HEK293T (cell line): ENCODE data around the gene SERTM1.

Source experiments
- CTCF ChIA-PET: fragments of 350-600 bp; formaldehyde crosslinking; extraction: SDS; loops from one replicate; lab custom pipeline; 2021; ENCODE audit warnings: antibody characterized with exemption, inconsistent platforms; lab: Yijun Ruan, JAX
- POLR2A ChIA-PET: fragments of 350-600 bp; formaldehyde crosslinking; extraction: SDS; loops from one replicate; lab custom pipeline; 2020; ENCODE audit warnings: antibody characterized with exemption, inconsistent platforms; lab: Yijun Ruan, JAX
- DNase-seq: peaks from one replicate; pipeline ENCODE4 v3.0.0; 2012; ENCODE audit warnings: mixed read lengths; ENCODE audit errors: extremely low spot score
- ARNT ChIP-seq: fragments of 450-650 bp; IDR thresholded peaks from 2 replicates; pipeline ENCODE4 v1.6.1; 2017; ENCODE audit warnings: mild to moderate bottlenecking
- BHLHE40 ChIP-seq: fragments of 450-650 bp; IDR thresholded peaks from 2 replicates; pipeline ENCODE4 v1.6.1; 2016; ENCODE audit warnings: mild to moderate bottlenecking, moderate library complexity, borderline replicate concordance
- CTBP1 ChIP-seq: fragments of 450-650 bp; IDR thresholded peaks from 2 replicates; pipeline ENCODE4 v1.6.1; 2016; ENCODE audit warnings: borderline replicate concordance
- ELF4 ChIP-seq: fragments of 450-650 bp; IDR thresholded peaks from 2 replicates; pipeline ENCODE4 v1.6.1; 2017; ENCODE audit warnings: antibody characterized with exemption
- FOXA1 ChIP-seq: fragments of 450-650 bp; IDR thresholded peaks from 2 replicates; pipeline ENCODE4 v1.6.1; 2016; ENCODE audit warnings: mild to moderate bottlenecking
- FOXK2 ChIP-seq: fragments of 450-650 bp; IDR thresholded peaks from 2 replicates; pipeline ENCODE4 v1.6.1; 2016; ENCODE audit warnings: mild to moderate bottlenecking
- FOXM1 ChIP-seq: fragments of 450-650 bp; IDR thresholded peaks from 2 replicates; pipeline ENCODE4 v1.6.1; 2017; ENCODE audit warnings: mild to moderate bottlenecking, borderline replicate concordance
- HDGF ChIP-seq: fragments of 450-650 bp; IDR thresholded peaks from 2 replicates; pipeline ENCODE4 v1.6.1; 2017; ENCODE audit warnings: antibody characterized with exemption, borderline replicate concordance
- L3MBTL2 ChIP-seq: fragments of 450-650 bp; conservative IDR thresholded peaks from 2 replicates; pipeline ENCODE4 v1.6.1; 2016; ENCODE audit warnings: mild to moderate bottlenecking
- LEF1 ChIP-seq: fragments of 450-650 bp; IDR thresholded peaks from 2 replicates; pipeline ENCODE4 v1.6.1; 2017; ENCODE audit warnings: mild to moderate bottlenecking, borderline replicate concordance
- NFRKB ChIP-seq: fragments of 450-650 bp; IDR thresholded peaks from 2 replicates; pipeline ENCODE4 v1.6.1; 2016; ENCODE audit warnings: mild to moderate bottlenecking, moderate library complexity
- PKNOX1 ChIP-seq: fragments of 450-650 bp; IDR thresholded peaks from 2 replicates; pipeline ENCODE4 v1.6.1; 2016
- SP1 ChIP-seq: fragments of 450-650 bp; IDR thresholded peaks from 2 replicates; pipeline ENCODE4 v1.6.1; 2017
- SUZ12 ChIP-seq: fragments of 450-650 bp; IDR thresholded peaks from 2 replicates; pipeline ENCODE4 v1.6.1; 2016; ENCODE audit warnings: mild to moderate bottlenecking
- TARDBP ChIP-seq: fragments of 450-650 bp; IDR thresholded peaks from 2 replicates; pipeline ENCODE4 v1.6.1; 2016
- ZNF384 ChIP-seq: fragments of 450-650 bp; IDR thresholded peaks from 2 replicates; pipeline ENCODE4 v1.6.1; 2016

Gene SERTM1

DNA sequence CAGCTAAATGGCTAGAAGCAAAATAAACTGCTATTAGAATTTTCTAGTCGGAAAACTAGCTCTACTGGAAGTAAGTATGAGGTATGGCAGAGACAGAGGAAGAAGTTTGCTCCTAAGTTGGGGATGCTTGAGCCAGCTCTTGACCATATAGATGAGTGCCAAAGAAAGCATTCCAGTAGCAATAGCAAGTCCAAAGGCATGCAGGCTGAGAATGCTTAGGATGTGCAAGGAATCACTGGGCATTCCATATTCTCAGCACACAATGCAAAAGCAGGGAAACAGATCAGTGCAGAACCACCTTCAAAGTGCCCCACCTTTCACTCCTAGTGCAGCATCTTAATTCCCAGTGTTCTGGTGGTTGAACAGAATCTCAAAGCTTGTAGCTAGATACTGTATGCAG lies 32.9 kb downstream of the SERTM1 start:
- ChIA-PET POLR2A (no interaction called here), CTCF (no interaction called here)
- TF ChIP-seq ELF4: no peak
- no peak for TF ChIP-seq FOXK2
- no peak for TF ChIP-seq CTBP1
- TF ChIP-seq SUZ12: no peak
- TF ChIP-seq FOXM1: no peak
- no peak for TF ChIP-seq TARDBP
- TF ChIP-seq L3MBTL2: no peak
- TF ChIP-seq HDGF: no peak
- no peak for TF ChIP-seq PKNOX1
- no peak for TF ChIP-seq ARNT
- TF ChIP-seq SP1: no peak
- TF ChIP-seq LEF1: no peak
- no peak for TF ChIP-seq ZNF384
- TF ChIP-seq FOXA1: no peak
- TF ChIP-seq BHLHE40: no peak
- TF ChIP-seq NFRKB: no peak
- DNase-seq: no peak

DNA sequence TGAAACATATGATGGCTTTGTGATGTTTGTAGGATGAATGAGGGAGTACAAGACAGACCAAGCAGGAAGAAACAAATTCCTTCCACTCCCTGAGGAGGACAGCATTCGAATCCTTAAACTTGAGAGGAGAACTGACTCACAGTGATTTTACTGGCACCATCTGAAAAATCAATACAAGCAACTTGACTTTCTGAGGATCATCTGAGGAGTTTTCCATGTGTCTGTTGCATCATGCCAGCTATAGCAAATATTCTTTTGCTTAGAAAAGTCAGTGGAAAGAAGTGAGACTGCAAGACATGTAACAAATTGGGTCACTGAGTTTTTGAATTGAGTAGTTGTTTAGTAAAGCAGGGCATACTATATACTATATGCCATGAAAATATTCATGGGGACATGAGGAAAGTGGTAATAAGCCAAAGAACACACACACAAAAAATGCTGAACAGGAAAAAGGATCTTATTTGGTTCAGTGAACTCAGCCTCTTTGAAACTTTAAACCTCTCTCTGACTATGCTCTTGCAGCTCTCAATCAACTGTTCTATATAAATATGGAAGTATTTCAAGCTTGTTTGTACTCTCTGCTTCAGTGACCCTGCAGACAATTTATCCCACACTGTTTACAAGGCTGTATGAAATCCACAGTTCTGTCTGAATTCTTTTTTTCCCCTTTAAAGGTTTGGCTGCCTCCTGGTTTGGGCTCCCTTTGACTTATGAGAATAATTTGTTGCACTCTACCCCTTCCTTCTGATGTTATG lies 35.5 kb downstream of the SERTM1 start:
- CTCF ChIA-PET: no interaction called here
- no peak for DNase-seq
- POLR2A ChIA-PET: no interaction called here
- TF ChIP-seq FOXK2: no peak
- TF ChIP-seq ELF4: no peak
- TF ChIP-seq SUZ12: no peak
- no peak for TF ChIP-seq TARDBP
- no peak for TF ChIP-seq FOXA1
- TF ChIP-seq ARNT: no peak
- TF ChIP-seq SP1: no peak

GRCh38 chr13:36710396-36710795 lies 36.6 kb downstream of the SERTM1 start:
- DNase-seq: no peak
- ChIA-PET CTCF (no interaction called here), POLR2A (no interaction called here)
- no peak for TF ChIP-seq ELF4
- no peak for TF ChIP-seq SP1
- no peak for TF ChIP-seq NFRKB
- TF ChIP-seq FOXK2: no peak
- TF ChIP-seq SUZ12: no peak

GRCh38 chr13:36712290-36712689 lies 38.5 kb downstream of the SERTM1 start:
- CTCF ChIA-PET: interaction anchor here (1.3 kb wide), 1 partner anchor 24 kb away, joined by 3 read pairs; no protein-coding TSS in a partner anchor
- DNase-seq: no peak
- no peak for TF ChIP-seq NFRKB
- no peak for TF ChIP-seq PKNOX1
- POLR2A ChIA-PET: no interaction called here

GRCh38 chr13:36712770-36713169 lies 39.0 kb downstream of the SERTM1 start:
- CTCF ChIA-PET: interaction anchor here (0.6 to 1.3 kb wide), 3 partner anchors 12 to 23 kb away, joined by 3 read pairs; no protein-coding TSS in a partner anchor
- POLR2A ChIA-PET: no interaction called here
- no peak for DNase-seq
- TF ChIP-seq NFRKB (no peak), FOXM1 (no peak), FOXA1 (no peak), TARDBP (no peak), HDGF (no peak), FOXK2 (no peak)

DNA sequence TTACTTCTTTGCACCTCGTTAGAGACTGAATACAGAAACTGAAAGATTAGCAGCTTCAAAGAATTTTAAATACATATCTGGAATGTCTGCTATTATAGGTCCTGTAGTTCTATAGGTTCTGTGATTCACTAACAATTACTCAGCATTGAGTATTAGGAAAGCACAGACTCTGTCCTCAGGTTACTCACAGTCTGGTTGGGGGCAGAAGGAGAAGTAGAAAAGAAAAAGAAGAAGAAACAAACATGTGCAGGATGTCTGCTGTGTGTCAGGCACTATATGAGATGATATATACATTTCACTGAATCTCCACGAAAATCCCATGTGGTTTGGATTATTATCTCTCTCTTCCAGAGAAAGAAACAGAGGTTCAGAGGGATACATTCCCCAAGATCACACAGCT lies 40.1 kb downstream of the SERTM1 start:
- CTCF ChIA-PET: interaction anchor here (1.1 kb wide), 1 partner anchor 11 kb away, joined by 3 read pairs; no protein-coding TSS in a partner anchor

More for the DNA sequence above, 40.1 kb downstream of the SERTM1 start:
- POLR2A ChIA-PET: no interaction called here
- TF ChIP-seq BHLHE40 (no peak), TARDBP (no peak), CTBP1 (no peak), NFRKB (no peak), FOXM1 (no peak), L3MBTL2 (no peak), ZNF384 (no peak), PKNOX1 (no peak)
- DNase-seq: no peak
